Activated CD4-positive, CD25-positive, alpha-beta regulatory T cell (primary cell): ENCODE measurements around the gene UPF2.
"Not testable (repeated sequence)": the region's sequence is repeated elsewhere in the genome, so short reads cannot be mapped to it uniquely, and the experiment has no call there.

Source experiments
- DNase-seq, 4 experiments: peaks; one replicate each; lab custom pipeline; 2025; lab: John Stamatoyannopoulos, UW

UPF2 gene

GRCh38 chr10:12036073-12036655 is 6.4 kb downstream of the UPF2 start:
- DNase-seq: no peak

DNA sequence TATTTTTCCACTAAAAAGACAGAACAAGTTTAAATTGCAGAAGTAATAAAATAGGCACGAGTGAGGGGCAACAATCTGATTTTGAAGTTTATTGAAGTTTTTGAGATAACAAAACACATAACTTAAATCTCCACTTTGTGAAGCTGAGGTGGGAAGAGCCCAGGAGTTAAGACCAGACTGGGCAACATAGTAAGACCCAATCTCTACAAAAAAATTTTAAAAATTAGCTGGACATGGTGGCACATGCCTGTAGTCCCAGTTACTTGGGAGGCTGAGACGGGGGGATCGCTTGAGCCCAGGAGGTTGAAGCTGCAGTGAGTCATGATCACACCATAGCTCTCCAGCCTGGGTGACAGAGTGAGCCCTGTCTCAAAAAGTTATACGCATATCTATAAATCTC is 11.2 kb downstream of the UPF2 start:
- DNase-seq: no peak

DNA sequence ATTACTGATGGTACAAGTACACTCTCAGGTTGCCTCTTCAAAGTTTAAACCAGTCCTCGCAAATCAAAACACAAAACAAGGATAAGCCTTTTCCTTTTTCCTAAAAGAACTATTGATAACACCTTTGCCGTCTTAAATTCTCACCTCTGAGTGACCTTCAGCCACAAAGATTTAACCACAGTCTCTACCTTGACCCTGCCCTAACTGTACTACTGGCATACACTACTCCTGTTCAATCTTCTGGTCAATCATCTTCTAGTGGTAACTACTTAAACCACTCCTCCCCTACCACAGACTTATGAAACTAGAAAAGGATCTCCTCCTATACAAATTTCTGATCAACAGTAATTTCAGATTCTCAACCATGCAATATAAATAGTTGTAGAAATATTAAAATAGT is 15.1 kb downstream of the UPF2 start:
- DNase-seq: no peak

DNA sequence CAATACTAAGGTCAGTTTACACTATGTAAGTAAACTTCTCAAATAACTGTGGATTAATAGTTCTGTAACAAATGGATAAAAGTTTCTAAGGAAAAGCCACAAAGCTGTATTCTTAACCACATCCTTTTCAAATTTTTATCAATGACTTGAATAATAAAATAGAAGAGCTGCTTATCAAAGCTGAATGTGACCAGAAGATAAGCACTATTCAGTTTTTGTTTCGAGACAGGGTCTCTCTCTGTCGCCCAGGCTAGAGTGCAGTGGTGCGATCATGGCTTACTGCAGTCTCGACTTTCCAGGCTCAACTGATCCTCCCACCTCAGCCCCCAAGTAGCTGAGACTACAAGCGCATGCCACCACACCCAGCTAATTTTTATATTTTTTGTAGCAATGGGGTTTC is 17.0 kb downstream of the UPF2 start:
- DNase-seq: no peak

- no peak for DNase-seq
Measured at GRCh38 chr10:12022580-12023257, 19.9 kb downstream of the UPF2 start.

DNA sequence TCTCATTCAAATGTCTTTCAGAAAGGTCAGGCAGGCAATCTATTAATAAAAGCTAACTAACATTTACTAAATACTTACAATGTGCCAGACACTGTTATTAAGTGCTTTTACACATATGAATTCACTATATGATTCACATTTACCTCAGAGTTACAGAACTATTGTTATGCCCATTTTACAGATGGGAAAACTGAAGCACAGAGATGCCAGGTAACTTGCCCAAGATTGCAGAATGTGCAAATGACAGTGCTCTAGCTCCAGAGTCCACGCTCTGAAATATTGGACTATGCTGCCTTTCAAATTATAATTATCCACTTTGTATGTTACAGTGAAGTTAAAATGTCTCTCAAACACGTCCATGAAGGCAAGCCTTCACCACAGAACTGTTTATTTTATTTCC is 22.0 kb downstream of the UPF2 start:
- DNase-seq: no peak

- no peak for DNase-seq
Measured at GRCh38 chr10:12019283-12019971, 23.2 kb downstream of the UPF2 start.

GRCh38 chr10:12018438-12019282 is 23.9 kb downstream of the UPF2 start:
- no peak for DNase-seq

DNA sequence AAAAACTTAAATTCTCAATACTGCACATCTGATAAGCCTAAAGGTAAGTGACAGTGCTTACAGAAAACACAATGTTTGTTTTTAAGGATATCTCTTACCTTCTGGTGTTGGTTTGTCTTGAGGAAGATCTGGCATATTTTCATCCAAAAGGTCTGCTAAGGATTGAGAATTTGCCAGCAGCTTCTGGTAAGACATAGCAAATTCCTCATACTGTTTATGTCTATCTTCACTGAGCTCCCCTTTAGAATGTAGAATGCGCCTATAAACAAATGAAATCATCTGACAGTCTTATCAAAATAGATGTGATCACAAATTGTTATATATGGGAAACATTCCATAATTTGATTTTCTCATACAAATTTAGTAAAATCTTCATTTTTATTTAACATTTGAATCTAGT is 28.7 kb downstream of the UPF2 start:
- no peak for DNase-seq

- not testable (repeated sequence) for DNase-seq
Measured at GRCh38 chr10:12013391-12013790, 29.2 kb downstream of the UPF2 start.

DNA sequence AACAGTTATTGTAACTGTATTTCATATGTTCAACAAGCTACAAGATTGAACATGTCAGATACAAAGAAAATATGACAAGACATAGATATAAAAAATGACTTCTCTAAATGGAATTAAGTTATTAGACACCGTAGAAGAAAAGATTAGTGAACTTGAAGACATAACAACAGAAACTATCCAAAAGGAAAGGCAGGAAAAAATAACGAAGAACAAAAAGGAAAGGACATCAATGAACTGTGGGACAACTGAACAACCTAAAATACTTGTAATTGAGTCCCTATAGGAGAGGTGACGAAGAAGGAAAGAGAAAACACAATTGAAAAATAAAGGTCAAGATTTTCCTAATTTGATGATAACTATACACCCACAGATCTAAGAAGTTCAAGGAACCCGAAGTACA is 32.3 kb downstream of the UPF2 start:
- DNase-seq: no peak

DNA sequence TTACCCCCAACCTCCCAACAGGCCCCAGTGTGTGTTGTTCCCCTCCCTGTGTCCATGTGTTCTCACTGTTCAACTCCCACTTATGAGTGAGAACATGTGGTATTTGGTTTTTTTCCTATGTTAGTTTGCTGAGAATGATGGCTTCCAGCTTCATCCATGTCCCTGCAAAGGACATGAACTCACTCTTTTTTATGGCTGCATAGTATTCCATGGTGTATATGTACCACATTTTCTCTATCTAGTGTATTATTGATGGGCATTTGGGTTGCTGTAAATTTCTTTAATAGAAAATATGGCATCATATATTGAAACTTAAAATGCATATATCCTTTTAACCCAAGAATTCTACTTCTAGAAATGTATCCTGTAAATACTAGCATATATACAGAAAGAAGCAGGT is 33.8 kb downstream of the UPF2 start:
- DNase-seq: not testable (repeated sequence)

DNA sequence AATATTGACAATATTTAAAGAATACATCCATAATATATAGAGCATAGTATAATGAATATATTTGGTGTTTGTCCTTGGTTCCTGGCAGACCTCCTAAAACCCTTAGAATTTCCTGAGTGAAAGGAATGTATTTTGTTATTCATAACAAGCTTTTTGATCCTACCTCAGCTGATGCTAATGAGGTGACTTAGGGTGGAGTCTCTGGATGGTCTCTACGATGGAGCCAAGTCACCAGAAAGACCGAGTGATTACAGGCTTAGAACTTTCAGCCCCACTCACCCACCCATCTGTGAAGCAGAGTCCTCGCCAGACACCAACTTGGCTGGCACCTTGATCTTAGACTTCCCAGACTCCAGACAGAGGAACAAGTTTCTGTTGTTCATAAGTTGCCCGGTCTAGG is 35.9 kb downstream of the UPF2 start:
- DNase-seq: no peak

DNA sequence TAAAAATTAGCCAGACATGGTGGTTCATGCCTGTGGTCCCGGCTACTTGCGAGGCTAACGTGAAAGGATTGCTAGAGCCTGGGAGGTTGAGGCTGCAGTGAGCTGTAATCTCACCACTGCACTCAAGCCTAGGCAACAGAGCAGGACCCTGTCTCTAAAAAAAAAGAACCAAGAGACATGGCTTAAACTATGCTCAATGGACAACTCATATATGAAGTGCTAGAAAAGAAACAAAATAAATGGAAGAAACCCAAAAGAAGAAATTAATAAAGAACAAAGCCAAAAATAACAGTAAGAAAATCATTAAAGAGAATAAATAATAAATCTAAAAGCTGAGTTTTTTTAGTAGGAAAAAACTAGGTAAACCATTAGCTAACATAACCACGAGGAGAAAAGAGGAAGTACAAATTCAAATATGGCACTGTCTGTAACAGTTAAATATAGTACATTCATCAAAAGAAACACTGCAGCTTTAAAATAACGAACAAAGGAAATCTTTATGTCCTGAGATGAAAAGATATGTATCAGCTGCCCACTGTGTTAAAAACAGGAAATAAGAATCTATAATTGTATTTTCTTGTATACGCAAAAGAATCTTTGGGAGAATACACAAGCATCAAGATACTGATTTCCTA is 48.7 kb downstream of the UPF2 start:
- DNase-seq: no peak

DNA sequence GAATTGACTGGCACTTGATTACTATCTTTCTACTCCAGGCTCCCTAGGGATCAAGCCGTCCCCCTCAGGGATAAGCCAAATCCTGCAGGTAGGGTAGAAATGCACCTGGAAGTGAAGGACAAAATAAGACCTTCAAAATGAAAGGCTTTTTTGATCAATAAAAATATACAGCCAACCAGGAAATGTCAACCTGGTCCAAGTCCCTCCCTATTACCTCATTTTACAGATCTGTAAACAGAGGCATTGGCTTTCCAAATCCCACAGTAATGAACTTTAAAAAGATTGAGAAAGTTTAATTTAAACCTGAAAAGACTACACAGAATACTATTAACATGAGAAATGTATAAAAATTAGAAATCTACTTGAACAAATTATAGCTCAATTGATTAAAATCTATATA is 53.7 kb downstream of the UPF2 start:
- DNase-seq: no peak

DNA sequence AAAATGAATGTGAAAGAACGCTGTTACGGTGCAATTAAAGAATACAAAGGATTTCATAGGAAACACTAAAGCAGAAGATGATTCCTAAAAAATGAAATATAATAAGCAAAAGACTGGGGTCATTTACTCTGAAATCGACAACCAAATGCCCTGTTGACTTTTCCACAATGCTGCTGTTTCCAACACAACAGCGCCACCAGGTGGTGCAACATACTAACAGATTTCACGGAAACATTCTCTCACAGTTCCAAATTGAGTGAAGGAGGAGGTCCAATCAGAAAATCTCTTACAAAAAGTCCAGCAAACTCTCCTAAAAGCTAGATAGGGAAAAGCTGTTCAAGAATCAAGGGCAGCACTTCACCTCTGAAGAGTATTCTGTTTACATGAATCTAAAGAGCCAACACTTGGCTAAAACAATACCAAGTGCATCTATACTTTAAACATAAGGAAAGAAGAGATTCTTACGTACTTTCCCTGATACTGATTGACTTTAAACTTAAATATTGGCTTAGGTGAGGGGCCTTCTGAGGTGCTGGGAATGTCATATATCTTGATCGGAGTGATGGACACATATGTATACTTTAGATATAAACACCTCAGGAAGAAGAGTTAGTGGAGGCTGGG is 55.9 kb downstream of the UPF2 start:
- DNase-seq: peak; percentile 30 to 57 (median 37)

- DNase-seq: no peak
Measured at GRCh38 chr10:11982253-11982652, 60.4 kb downstream of the UPF2 start.

- no peak for DNase-seq
Measured at GRCh38 chr10:11975795-11976194, 66.8 kb downstream of the UPF2 start.

- DNase-seq: not testable (repeated sequence)
Measured at GRCh38 chr10:11972523-11972922, 70.1 kb downstream of the UPF2 start.

- no peak for DNase-seq
Measured at GRCh38 chr10:11962176-11962575, 80.4 kb downstream of the UPF2 start.

GRCh38 chr10:11961771-11962170 is 80.8 kb downstream of the UPF2 start:
- no peak for DNase-seq

- no peak for DNase-seq
Measured at GRCh38 chr10:11959966-11960365, 82.6 kb downstream of the UPF2 start.
